ENCODE data around the gene TNNC1. TPM values are rescaled to one million over a fixed set of nuclear protein-coding genes. Genes with fewer than 3 reads are reported as not detected.
A peak's percentile ranks its signal among the peaks of the same experiment; 100 is the strongest.

The TNNC1 gene
- total RNA-seq, 1 experiment from 2014 or later: 5.6 TPM

GRCh38 chr3:52407779-52408178 is 46.1 kb downstream of the TNNC1 start:
- no peak overlapping the region for H3K4ac ChIP-seq (ENCODE audit: low read depth, low read length)
- no peak overlapping the region for H3K27ac ChIP-seq (ENCODE audit: insufficient read length, low read depth, low read length)
- H3K9me3 ChIP-seq (ENCODE audit: control insufficient read depth, low read depth, low read length): no peaks in the 10 kb centered on the region
- H3K4me1 ChIP-seq (ENCODE audit: insufficient read depth, low read length): no peaks in the 10 kb centered on the region
- no peaks in the 10 kb centered on the region for H3K27me3 ChIP-seq (ENCODE audit: insufficient read depth, low read length)
- peaks cover 17% of the 10 kb centered on the region for H3K23me2 ChIP-seq (ENCODE audit: insufficient read length, low read depth, low read length, poor library complexity, severe bottlenecking)
- WGBS (ENCODE audit: extremely low coverage, insufficient read length, low lambda C conversion rate): no CpG with 5 or more reads among the region's 3 CpGs
- no peak overlapping the region for H3K27ac Mint-ChIP-seq
- no peaks in the 10 kb centered on the region for H3K27me3 Mint-ChIP-seq (ENCODE audit: low read depth)
- H3K18ac ChIP-seq (ENCODE audit: insufficient read length, low read depth, low read length): no peak overlapping the region
- no peak overlapping the region for H2AFZ ChIP-seq (ENCODE audit: low read length)
- H2BK5ac ChIP-seq (ENCODE audit: insufficient read length, low read length): no peak overlapping the region
- TF ChIP-seq CTCF (conservative IDR thresholded peaks at IDR 0.05): no peak
- peaks cover 18 to 21% of the 10 kb centered on the region in 2 experiments for H3K4me1 Mint-ChIP-seq
- H4K5ac ChIP-seq (ENCODE audit: insufficient read length, low read depth, low read length): no peak overlapping the region
- peaks cover 3% of the 10 kb centered on the region; the same call in 1 of the 2 replicates for H3K79me2 ChIP-seq (ENCODE audit: insufficient read depth, low read length)
- no peak overlapping the region for H2BK120ac ChIP-seq (ENCODE audit: low read depth, low read length, poor library complexity, severe bottlenecking)
- no peak overlapping the region for H3K9ac ChIP-seq (ENCODE audit: extremely low read depth, insufficient read length, low read length)
- H3T11ph ChIP-seq (ENCODE audit: low read length): no peak overlapping the region
- H3K9me3 Mint-ChIP-seq: no peaks in the 10 kb centered on the region; a peak in 1 of 5 replicates
- H4K91ac ChIP-seq (ENCODE audit: insufficient read length, low read depth, low read length): no peak overlapping the region
- H2AK5ac ChIP-seq (ENCODE audit: insufficient read length, low read length): no peak overlapping the region
- H3K4me2 ChIP-seq (ENCODE audit: insufficient read depth, insufficient read length, low read length): no peak overlapping the region
- no peak overlapping the region for H3K14ac ChIP-seq (ENCODE audit: insufficient read depth, low read length)
- no peak overlapping the region for H4K8ac ChIP-seq (replicated peaks; ENCODE audit: insufficient read length, low read depth, low read length)
- H2BK12ac ChIP-seq (ENCODE audit: insufficient read length, low read depth, low read length): no peak overlapping the region
- H3K4me3 Mint-ChIP-seq: peak overlapping the region; percentile 88 to 92; a peak in 3 of 5 replicates
- no peak overlapping the region for H3K56ac ChIP-seq (ENCODE audit: insufficient read length, low read depth, low read length)
- DNase-seq: no peak
- H3K23ac ChIP-seq (ENCODE audit: insufficient read length, low read depth, low read length): no peak overlapping the region
- H2BK20ac ChIP-seq (ENCODE audit: low read depth, low read length, poor library complexity, severe bottlenecking): no peak overlapping the region
- peaks cover 4% of the 10 kb centered on the region for H3K79me1 ChIP-seq (ENCODE audit: insufficient read depth, low read depth, low read length, poor library complexity, severe bottlenecking)
- H3K36me3 Mint-ChIP-seq (ENCODE audit: insufficient read depth in 1 of 3, low read depth in 3 of 3): peaks cover 28 to 57% (median 54%) of the 10 kb centered on the region in 3 experiments
- no peaks in the 10 kb centered on the region for H4K20me1 ChIP-seq (ENCODE audit: control insufficient read depth, insufficient read depth, insufficient read length)
- no peak overlapping the region for H2BK15ac ChIP-seq (ENCODE audit: low read depth, low read length)
